A549 (cell line): ENCODE data around the gene NDUFAF5. TPM values are rescaled to one million over a fixed set of nuclear protein-coding genes. Genes with fewer than 3 reads are reported as not detected.

Experiments
- ATAC-seq, 2 experiments: fragments of 200-7000 bp in 1 of 2; fragments of >200 bp in 1 of 2; cut with Nextera tagmentation in 1 of 2; cut with Tn5 transposase in 1 of 2; 3 replicates each; pipeline versions ENCODE4 v1.8.0 to v1.9.1; 2018 to 2020; ENCODE audit warnings: mild to moderate bottlenecking in 1 of 2, moderate library complexity in 1 of 2
- CTCF ChIA-PET: fragments of 300-600 bp; sonication (Branson Sonifier 250); formaldehyde crosslinking; extraction: SDS; loops from one replicate; lab custom pipeline; 2021; ENCODE audit warnings: antibody characterized with exemption, inconsistent platforms; lab: Yijun Ruan, JAX
- POLR2A ChIA-PET: fragments of 350-600 bp; formaldehyde crosslinking; extraction: SDS; loops from one replicate; lab custom pipeline; 2021; ENCODE audit warnings: antibody characterized with exemption, inconsistent platforms; lab: Yijun Ruan, JAX
- DNase-seq, 2 experiments: peaks; one replicate each; pipeline versions ENCODE4 v3.0.0 to v3.0.0-alpha.2; 2011 to 2016; ENCODE audit warnings: low read depth in 1 of 2, low spot score in 1 of 2
- FAIRE-seq: peaks from 2 replicates; lab custom pipeline; 2011; peaks lifted over from hg19 to GRCh38; lab: Jason Lieb, UNC
- H3K27ac ChIP-seq, 2 experiments: fragments of >200 bp; sonication (Bioruptor Twin); formaldehyde crosslinking; 3 replicates each; pipeline ENCODE4 v1.5.1; 2016 to 2017
- H3K4me1 ChIP-seq: fragments of >200 bp; sonication (Bioruptor Twin); formaldehyde crosslinking; 3 replicates; pipeline ENCODE4 v1.6.1; 2016
- H3K4me2 ChIP-seq: fragments of >200 bp; sonication (Bioruptor Twin); formaldehyde crosslinking; 3 replicates; pipeline ENCODE4 v1.6.1; 2016
- H3K4me3 ChIP-seq: fragments of >200 bp; sonication (Bioruptor Twin); formaldehyde crosslinking; 3 replicates; pipeline ENCODE4 v1.5.1; 2016
- H3K9me3 ChIP-seq: fragments of >200 bp; sonication (Bioruptor Twin); formaldehyde crosslinking; 3 replicates; pipeline ENCODE4 v1.6.1; 2016
- BCL3 ChIP-seq: fragments of >200 bp; sonication (Bioruptor Twin); formaldehyde crosslinking; IDR thresholded peaks from 3 replicates; pipeline ENCODE4 v1.6.1; 2016
- CEBPB ChIP-seq, 2 experiments: fragments of >200 bp in 1 of 2; sonication (Bioruptor Twin) in 1 of 2; formaldehyde crosslinking in 1 of 2; IDR thresholded peaks; 2 replicates each; pipeline ENCODE4 v1.6.1; 2012 to 2016
- CHD4 ChIP-seq: fragments of 200-600 bp; sonication (generic); IDR thresholded peaks from 2 replicates; pipeline ENCODE4 v1.6.1; 2016; ENCODE audit warnings: antibody characterized with exemption, mild to moderate bottlenecking, borderline replicate concordance
- ELK1 ChIP-seq: fragments of 150-350 bp; IDR thresholded peaks from 2 replicates; pipeline ENCODE4 v1.6.1; 2014; ENCODE audit warnings: low read depth, mild to moderate bottlenecking, low read length
- GATA3 ChIP-seq: IDR thresholded peaks from 2 replicates; pipeline ENCODE4 v1.6.1; 2012; ENCODE audit warnings: borderline replicate concordance
- HEYL ChIP-seq: fragments of 250-450 bp; sonication (Bioruptor Pico); IDR thresholded peaks from 2 replicates; pipeline ENCODE4 v1.8.0; 2021; ENCODE audit warnings: mild to moderate bottlenecking, moderate library complexity
- HOXB13 ChIP-seq: fragments of 250-450 bp; sonication (Bioruptor Pico); IDR thresholded peaks from 2 replicates; pipeline ENCODE4 v1.5.0; 2020; ENCODE audit warnings: low read depth, mild to moderate bottlenecking, moderate library complexity
- HOXB5 ChIP-seq: fragments of 250-450 bp; sonication (Bioruptor Pico); IDR thresholded peaks from 2 replicates; pipeline ENCODE4 v1.5.0; 2020; ENCODE audit warnings: mild to moderate bottlenecking, moderate library complexity
- MAFK ChIP-seq: fragments of 450-650 bp; IDR thresholded peaks from 2 replicates; pipeline ENCODE4 v1.6.1; 2014; ENCODE audit not compliant: partially characterized antibody
- MAZ ChIP-seq: fragments of 150-350 bp; IDR thresholded peaks from 2 replicates; pipeline ENCODE4 v1.6.1; 2014; ENCODE audit warnings: antibody characterized with exemption, low read depth, low read length, borderline replicate concordance
- NFE2L2 ChIP-seq: fragments of 150-350 bp; conservative IDR thresholded peaks from 2 replicates; pipeline ENCODE4 v1.6.1; 2014; ENCODE audit warnings: low read length
- RAD21 ChIP-seq, 2 experiments: fragments of >200 bp in 1 of 2; sonication (Bioruptor Twin) in 1 of 2; formaldehyde crosslinking in 1 of 2; IDR thresholded peaks in 1 of 2; conservative IDR thresholded peaks in 1 of 2; 2 replicates in 1 of 2; 3 replicates in 1 of 2; pipeline ENCODE4 v1.6.1; 2012 to 2018; ENCODE audit warnings: inconsistent platforms in 1 of 2
- RNF2 ChIP-seq: fragments of 200-600 bp; sonication (generic); IDR thresholded peaks from 2 replicates; pipeline ENCODE4 v1.6.1; 2016; ENCODE audit warnings: low read depth, mild to moderate bottlenecking, antibody characterized with exemption, moderate library complexity, borderline replicate concordance
- TP53 ChIP-seq: fragments of 250-450 bp; sonication (Bioruptor Pico); IDR thresholded peaks from 2 replicates; pipeline ENCODE4 v1.5.0; 2021; ENCODE audit warnings: mild to moderate bottlenecking, moderate library complexity
- ZNF302 ChIP-seq: fragments of 250-450 bp; sonication (Bioruptor Pico); IDR thresholded peaks from 2 replicates; pipeline ENCODE4 v1.9.0; 2021; ENCODE audit warnings: inconsistent platforms, mild to moderate bottlenecking, moderate library complexity
- WGBS: methylation state at CpG from one replicate; pipeline ENCODE4 v1.1.6; 2017; ENCODE audit errors: missing lambda C conversion rate; 5-methylcytosine and 5-hydroxymethylcytosine counted together
- polyA plus RNA-seq, 4 experiments: library from polyadenylated mRNA; depleted of rRNA in 3 of 4; stranded (reverse); fragments of >200 nt; fragmentation: RNase III in 1 of 4; extraction: RNeasy Plus Mini Kit Qiagen cat#74134 plus additional on column Dnase treatment in 1 of 4; gene quantifications; 2 replicates in 3 of 4; 3 replicates in 1 of 4; pipeline ENCODE4 v1.2.3, GENCODE V29; 2011 to 2017

NDUFAF5 gene
- polyA plus RNA-seq, 2 of the 4 experiments (the other 2 are of a cell fraction): 29.2 to 53.5 TPM

GRCh38 chr20:13749811-13750210 lies 35.0 kb upstream of the NDUFAF5 start:
- no peak overlapping the region for H3K4me2 ChIP-seq
- H3K4me1 ChIP-seq: no peaks in the 10 kb centered on the region
- DNase-seq: no peak
- H3K27ac ChIP-seq: no peak overlapping the region
- peak; percentile 74 for FAIRE-seq
- 95% methylated on average over 3 of the region's 3 CpGs for WGBS
- no peaks in the 10 kb centered on the region for H3K9me3 ChIP-seq
- no peak for ATAC-seq
- TF ChIP-seq RNF2 (no peak), GATA3 (no peak)
- ChIA-PET POLR2A (interaction anchor here (0.5 kb wide), 1 partner anchor 13 kb away, joined by 3 read pairs; no protein-coding TSS in a partner anchor), CTCF (no interaction called here)
- no peak overlapping the region for H3K4me3 ChIP-seq

GRCh38 chr20:13753436-13754036 lies 31.3 kb upstream of the NDUFAF5 start:
- FAIRE-seq: peak; percentile 56

GRCh38 chr20:13755809-13756208 lies 29.0 kb upstream of the NDUFAF5 start:
- Histone ChIP-seq H3K9me3 (no peaks in the 10 kb centered on the region), H3K4me3 (no peak overlapping the region), H3K4me1 (no peaks in the 10 kb centered on the region), H3K27ac (no peak overlapping the region), H3K4me2 (no peak overlapping the region)
- ATAC-seq (no peak), DNase-seq (no peak), FAIRE-seq (peak; percentile 80)
- TF ChIP-seq TP53 (CRISPR knock-in tag): no peak
- no peak for TF ChIP-seq BCL3
- TF ChIP-seq NFE2L2: no peak
- TF ChIP-seq RAD21 (conservative IDR thresholded peaks at IDR 0.05 in 1 of 2, IDR thresholded peaks at IDR 0.05 in 1 of 2): no peak
- TF ChIP-seq HOXB5 (CRISPR knock-in tag): no peak
- TF ChIP-seq MAZ: no peak
- TF ChIP-seq CEBPB (IDR thresholded peaks at IDR 0.05): no peak
- no peak for TF ChIP-seq ZNF302 (CRISPR knock-in tag)
- no peak for TF ChIP-seq HOXB13 (CRISPR knock-in tag)
- TF ChIP-seq CHD4: no peak
- no peak for TF ChIP-seq HEYL (CRISPR knock-in tag)
- ChIA-PET POLR2A (no interaction called here), CTCF (interaction anchor here (0.9 to 1.8 kb wide), 2 partner anchors 8 to 16 kb away, joined by 3 to 4 read pairs; no protein-coding TSS in a partner anchor)
- WGBS: 88% methylated on average over 5 of the region's 5 CpGs

More at GRCh38 chr20:13753436-13754036, 31.3 kb upstream of the NDUFAF5 start:
- H3K27ac ChIP-seq: no peak overlapping the region
- no peak overlapping the region for H3K4me3 ChIP-seq
- WGBS: 92% methylated on average over 2 of the region's 2 CpGs
- no peaks in the 10 kb centered on the region for H3K4me1 ChIP-seq
- POLR2A ChIA-PET: no interaction called here
- H3K9me3 ChIP-seq: no peaks in the 10 kb centered on the region
- CTCF ChIA-PET: interaction anchor here (0.6 to 2.5 kb wide), 2 partner anchors 18 to 41 kb away, joined by 3 to 21 read pairs; no protein-coding TSS in a partner anchor
- ATAC-seq (no peak), DNase-seq (no peak)
- H3K4me2 ChIP-seq: no peak overlapping the region
- TF ChIP-seq ELK1 (no peak), MAFK (peak; percentile 61)

GRCh38 chr20:13756551-13756950 lies 28.3 kb upstream of the NDUFAF5 start:
- CTCF ChIA-PET: interaction anchor here (0.6 to 1.8 kb wide), 5 partner anchors 9 to 634 kb away, joined by 3 to 6 read pairs (median 3); no protein-coding TSS in a partner anchor
- no peak for ATAC-seq
- TF ChIP-seq BCL3: no peak
- TF ChIP-seq, all 56 proteins: peak for 0
- H3K4me3 ChIP-seq: no peak overlapping the region
- no peaks in the 10 kb centered on the region for H3K4me1 ChIP-seq
- no peak for FAIRE-seq
- no peak for DNase-seq
- POLR2A ChIA-PET: no interaction called here
- H3K9me3 ChIP-seq: no peaks in the 10 kb centered on the region
- WGBS: 97% methylated on average over 1 of the region's 1 CpG
- no peak overlapping the region for H3K4me2 ChIP-seq
- no peak overlapping the region for H3K27ac ChIP-seq
